Type B pancreatic cell (in vitro differentiated cells): ENCODE results near the gene ATG2A. TPM values are rescaled to one million over a fixed set of nuclear protein-coding genes. Genes with fewer than 3 reads are reported as not detected.

ENCODE experiments used
- DNase-seq: peaks from one replicate; pipeline ENCODE4 v3.0.0; 2021; ENCODE audit warnings: mixed read lengths; ENCODE audit not compliant: unreplicated experiment; ENCODE audit errors: extremely low spot score
- H3K27ac Mint-ChIP-seq: 2 replicates; pipeline ENCODE4 v1.8.0; 2021; ENCODE audit warnings: mild to moderate bottlenecking, mixed read lengths
- H3K27me3 Mint-ChIP-seq: 2 replicates; pipeline ENCODE4 v1.8.0; 2021; ENCODE audit warnings: mixed read lengths
- H3K36me3 Mint-ChIP-seq: 2 replicates; pipeline ENCODE4 v1.8.0; 2021; ENCODE audit warnings: mixed read lengths
- H3K4me1 Mint-ChIP-seq: one replicate; pipeline ENCODE4 v1.8.0; 2021; ENCODE audit warnings: mixed read lengths; ENCODE audit not compliant: unreplicated experiment
- H3K4me3 Mint-ChIP-seq: 2 replicates; pipeline ENCODE4 v1.8.0; 2021; ENCODE audit warnings: mild to moderate bottlenecking, mixed read lengths
- H3K9me3 Mint-ChIP-seq: 2 replicates; pipeline ENCODE4 v1.8.0; 2021; ENCODE audit warnings: mixed read lengths
- total RNA-seq: library from RNA; stranded (reverse); gene quantifications from 2 replicates; pipeline ENCODE4 v1.2.1, GENCODE V29; 2021; ENCODE audit warnings: low replicate concordance
- TF ChIP-seq, protein P1 (sequence below): fragments of 200-600 bp; sonication (generic); conservative IDR thresholded peaks from 2 replicates; pipeline ENCODE4 v1.5.0; 2021; ENCODE audit warnings: antibody characterized with exemption, mild to moderate bottlenecking

ATG2A gene
- total RNA-seq, 1 donor from 2014 or later: 30.8 TPM

DNA sequence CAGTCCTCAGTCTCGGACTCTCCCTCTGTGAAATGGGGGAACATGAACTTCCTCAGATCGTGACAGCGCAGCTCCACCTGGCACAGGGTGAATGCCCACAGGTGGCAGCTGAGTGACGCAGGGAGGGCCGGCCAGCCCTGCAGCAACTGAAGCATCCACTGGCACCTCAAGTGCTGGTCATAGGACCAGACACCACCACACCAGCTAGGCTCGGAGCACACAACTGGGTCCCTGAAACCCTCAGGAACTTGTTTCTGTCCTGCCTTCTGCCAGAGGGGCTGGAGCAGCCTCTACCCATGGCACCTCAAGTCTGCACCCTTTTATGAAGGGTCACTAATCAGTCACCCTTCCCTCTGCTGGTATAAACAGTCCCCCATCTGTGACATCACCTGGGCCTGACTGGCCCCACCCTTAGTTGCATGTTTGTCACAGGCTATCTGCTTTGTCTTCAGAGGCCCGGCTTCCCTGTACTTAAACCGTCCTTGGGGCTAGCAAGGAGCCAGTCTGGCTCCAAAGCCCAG lies 65.1 kb downstream of the ATG2A start:
- peak overlapping the region; percentile 28 for H3K4me3 Mint-ChIP-seq
- TF ChIP-seq, protein P1, sequence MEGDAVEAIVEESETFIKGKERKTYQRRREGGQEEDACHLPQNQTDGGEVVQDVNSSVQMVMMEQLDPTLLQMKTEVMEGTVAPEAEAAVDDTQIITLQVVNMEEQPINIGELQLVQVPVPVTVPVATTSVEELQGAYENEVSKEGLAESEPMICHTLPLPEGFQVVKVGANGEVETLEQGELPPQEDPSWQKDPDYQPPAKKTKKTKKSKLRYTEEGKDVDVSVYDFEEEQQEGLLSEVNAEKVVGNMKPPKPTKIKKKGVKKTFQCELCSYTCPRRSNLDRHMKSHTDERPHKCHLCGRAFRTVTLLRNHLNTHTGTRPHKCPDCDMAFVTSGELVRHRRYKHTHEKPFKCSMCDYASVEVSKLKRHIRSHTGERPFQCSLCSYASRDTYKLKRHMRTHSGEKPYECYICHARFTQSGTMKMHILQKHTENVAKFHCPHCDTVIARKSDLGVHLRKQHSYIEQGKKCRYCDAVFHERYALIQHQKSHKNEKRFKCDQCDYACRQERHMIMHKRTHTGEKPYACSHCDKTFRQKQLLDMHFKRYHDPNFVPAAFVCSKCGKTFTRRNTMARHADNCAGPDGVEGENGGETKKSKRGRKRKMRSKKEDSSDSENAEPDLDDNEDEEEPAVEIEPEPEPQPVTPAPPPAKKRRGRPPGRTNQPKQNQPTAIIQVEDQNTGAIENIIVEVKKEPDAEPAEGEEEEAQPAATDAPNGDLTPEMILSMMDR: no peak
- DNase-seq: no peak
- peak overlapping the region; percentile 69 for H3K27ac Mint-ChIP-seq
- no peaks in the 10 kb centered on the region for H3K9me3 Mint-ChIP-seq
- no peaks in the 10 kb centered on the region for H3K27me3 Mint-ChIP-seq
- H3K4me1 Mint-ChIP-seq: peaks cover 5% of the 10 kb centered on the region
- no peaks in the 10 kb centered on the region for H3K36me3 Mint-ChIP-seq

DNA sequence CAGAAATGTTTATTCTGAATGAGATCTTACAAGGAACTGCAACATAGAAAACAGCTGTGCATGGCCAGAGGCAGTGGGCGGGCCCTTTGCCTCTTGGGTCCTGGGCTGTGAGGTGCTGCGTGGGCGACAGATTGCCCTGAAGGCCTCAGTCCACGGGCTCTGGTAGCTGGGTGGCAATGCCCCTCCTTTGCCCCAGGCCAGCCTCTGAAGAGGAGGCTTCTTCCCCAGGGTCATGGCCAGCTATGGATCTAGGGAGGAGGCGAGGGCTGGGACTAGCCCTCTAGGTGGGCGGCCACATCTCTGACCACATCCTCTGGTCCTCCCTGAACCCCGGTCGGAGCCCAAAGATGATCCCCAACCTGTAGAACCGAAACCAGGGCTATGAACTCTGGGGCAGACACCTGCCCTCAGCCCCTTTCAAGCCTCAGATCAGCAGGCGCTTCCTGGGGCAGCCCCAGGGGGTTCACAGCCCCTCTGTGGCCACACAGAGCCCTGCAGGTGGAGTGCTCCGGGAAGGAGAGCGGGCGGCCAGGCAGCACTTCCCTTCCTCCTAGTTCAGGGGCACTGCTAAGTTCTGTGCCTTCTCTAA lies 65.9 kb downstream of the ATG2A start:
- H3K27ac Mint-ChIP-seq: no peak overlapping the region
- no peak for DNase-seq
- no peaks in the 10 kb centered on the region for H3K27me3 Mint-ChIP-seq
- H3K4me1 Mint-ChIP-seq: peaks cover 5% of the 10 kb centered on the region
- no peak overlapping the region for H3K4me3 Mint-ChIP-seq
- TF ChIP-seq, protein P1: peak; percentile 30
- no peaks in the 10 kb centered on the region for H3K9me3 Mint-ChIP-seq
- H3K36me3 Mint-ChIP-seq: no peaks in the 10 kb centered on the region

DNA sequence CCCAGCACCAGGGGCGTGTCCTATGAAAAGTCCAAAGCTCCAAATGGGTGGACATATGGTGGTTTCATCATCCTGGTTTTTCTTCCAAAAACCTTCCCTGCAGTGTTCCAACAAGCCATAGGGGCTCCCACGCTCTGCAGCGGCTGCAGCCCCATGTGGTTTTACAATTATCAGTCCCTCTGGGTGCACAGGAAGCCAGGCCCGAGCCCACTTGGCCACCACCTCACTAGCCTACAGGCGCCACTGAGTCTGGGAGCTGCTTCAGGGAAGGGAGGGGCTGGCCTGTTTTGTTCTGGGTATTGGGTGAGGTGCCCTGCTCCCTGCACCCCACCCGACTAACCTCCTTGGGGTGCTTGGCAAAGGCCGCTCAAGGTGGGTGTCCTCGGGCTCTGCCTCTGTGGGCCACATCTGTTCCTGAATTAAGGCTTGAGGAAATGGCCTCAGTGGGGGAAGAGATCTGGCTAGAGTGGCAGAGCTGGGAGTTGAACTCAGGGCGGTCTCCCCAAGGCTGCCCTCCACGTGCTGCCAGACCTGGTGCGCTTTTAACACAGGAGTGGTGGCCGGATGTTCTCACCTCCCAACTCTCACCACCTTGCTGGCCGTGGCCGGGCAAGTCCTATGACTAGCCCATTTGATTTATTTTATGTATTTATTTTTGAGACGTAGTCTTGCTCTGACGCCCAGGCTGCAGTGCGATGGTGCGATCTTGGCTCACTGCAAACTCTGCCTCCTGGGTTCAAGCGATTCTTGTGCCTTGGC lies 67.2 kb downstream of the ATG2A start:
- H3K27me3 Mint-ChIP-seq: peaks cover 3% of the 10 kb centered on the region
- peak overlapping the region; percentile 59 for H3K27ac Mint-ChIP-seq
- no peaks in the 10 kb centered on the region for H3K9me3 Mint-ChIP-seq
- TF ChIP-seq, protein P1: no peak
- no peaks in the 10 kb centered on the region for H3K36me3 Mint-ChIP-seq
- peaks cover 8% of the 10 kb centered on the region for H3K4me1 Mint-ChIP-seq
- H3K4me3 Mint-ChIP-seq: no peak overlapping the region
- no peak for DNase-seq

DNA sequence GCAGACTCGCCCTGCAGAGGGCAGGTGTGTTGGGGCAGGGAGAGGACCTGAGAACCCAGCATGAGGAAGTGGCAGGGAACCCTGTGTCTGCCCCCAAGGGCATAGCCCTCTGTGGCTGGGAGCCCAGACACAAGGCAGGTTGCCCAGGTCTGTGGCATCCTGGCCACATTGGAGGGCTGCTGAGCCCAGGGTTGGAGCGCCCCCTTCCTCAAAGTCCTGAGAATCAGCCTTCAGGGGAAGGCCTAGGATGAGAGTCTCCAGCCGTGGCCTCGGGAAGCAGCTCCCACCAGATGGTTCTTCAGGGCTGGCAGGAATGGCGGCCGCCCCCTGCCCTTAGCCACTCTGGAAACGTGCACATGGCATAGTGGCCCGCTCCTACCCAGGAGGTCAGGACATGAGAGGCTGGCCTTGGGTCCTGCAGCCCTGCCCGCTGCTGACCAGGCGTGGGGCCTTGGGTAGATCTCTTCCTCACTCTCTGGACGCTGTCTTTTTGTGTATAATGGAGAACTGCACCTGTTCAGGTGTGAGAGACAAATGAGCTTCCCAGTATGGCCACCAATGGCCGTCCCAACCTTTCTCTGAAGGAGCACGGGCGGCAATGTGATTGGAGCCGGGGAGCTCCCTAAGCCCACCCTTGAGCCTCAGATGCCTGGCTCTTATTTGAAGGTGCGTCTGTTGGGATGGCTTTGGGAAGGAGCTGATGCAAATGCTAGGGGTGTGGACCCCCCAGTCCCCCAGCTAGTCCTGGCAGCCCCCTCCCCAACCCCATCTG lies 68.0 kb downstream of the ATG2A start:
- DNase-seq: no peak
- Mint-ChIP-seq H3K27me3 (peaks cover 5% of the 10 kb centered on the region), H3K4me1 (peaks cover 8% of the 10 kb centered on the region), H3K36me3 (no peaks in the 10 kb centered on the region), H3K9me3 (no peaks in the 10 kb centered on the region), H3K27ac (peak overlapping the region; percentile 23), H3K4me3 (no peak overlapping the region)
- TF ChIP-seq, protein P1: no peak

DNA sequence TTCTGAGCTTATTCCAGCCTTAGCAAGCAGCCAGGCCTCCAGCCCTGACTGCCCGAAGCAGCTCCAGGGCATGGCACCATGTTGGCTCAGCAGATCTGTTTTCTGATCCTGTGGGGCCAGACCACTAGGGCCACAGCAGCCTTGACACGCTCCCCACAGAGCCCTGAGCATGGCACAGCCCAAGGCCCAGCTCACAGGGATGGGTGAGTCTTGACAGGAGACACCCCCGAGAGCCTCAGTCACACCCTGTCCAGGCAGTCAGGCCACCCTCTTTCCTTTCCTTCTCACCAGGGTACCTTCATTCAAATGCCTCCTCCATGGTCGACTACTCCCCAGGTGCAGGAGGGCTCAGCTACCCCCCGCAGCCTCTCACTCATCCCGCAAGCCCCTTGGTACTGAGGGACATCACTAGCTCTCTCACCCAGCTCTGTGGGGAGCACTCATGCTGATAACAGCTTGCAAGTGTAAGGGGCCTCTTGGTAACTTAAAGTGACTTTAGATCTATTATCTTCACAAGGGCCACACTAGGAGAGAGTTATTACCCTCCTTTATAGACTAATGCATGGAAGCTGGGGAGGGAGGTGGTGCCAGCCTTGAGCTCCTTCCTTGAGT lies 68.7 kb downstream of the ATG2A start:
- TF ChIP-seq, protein P1: no peak
- Mint-ChIP-seq H3K27ac (peak overlapping the region; percentile 23), H3K36me3 (no peaks in the 10 kb centered on the region), H3K4me1 (peaks cover 8% of the 10 kb centered on the region), H3K27me3 (peaks cover 9% of the 10 kb centered on the region), H3K4me3 (peak overlapping the region; percentile 52), H3K9me3 (no peaks in the 10 kb centered on the region)
- DNase-seq: no peak
